GM19043 (cell line): Measurements from ENCODE around the gene CAT.

Experiments used
- ATAC-seq: cut with Tn5 transposase; IDR thresholded peaks from one replicate; pipeline ENCODE4 v1.9.1; 2021; ENCODE audit warnings: low read depth; ENCODE audit not compliant: unreplicated experiment

CAT gene

DNA sequence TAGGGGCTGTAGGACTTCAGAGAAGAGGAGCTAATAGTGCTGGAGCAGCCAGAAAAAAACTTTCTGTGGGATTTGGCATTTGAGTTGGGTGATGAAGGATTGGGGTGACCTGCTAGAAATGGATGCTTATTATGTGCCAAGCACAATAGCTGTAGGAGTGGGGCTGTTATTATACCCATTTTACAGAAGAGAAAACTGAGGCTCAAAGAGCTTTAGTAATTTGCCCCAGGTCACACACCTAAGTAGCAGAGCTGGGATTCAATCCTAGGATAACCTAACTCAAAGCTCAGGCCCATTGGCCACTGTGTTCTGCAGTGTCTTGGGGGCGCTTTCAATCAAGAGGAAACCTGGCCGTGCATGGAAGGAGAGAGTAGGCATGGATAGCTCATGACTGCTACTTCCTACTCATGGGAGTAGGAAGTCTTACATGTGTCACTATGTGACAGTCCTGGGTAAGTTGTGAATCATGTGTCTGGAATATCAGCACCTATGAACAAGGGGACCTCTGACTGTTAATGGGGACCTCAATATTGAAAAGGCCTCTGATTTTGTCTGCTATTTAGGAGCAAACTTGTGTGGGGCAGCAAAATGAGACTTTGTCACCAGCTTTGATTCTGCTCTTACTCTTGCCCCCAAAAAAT lies 81.0 kb downstream of the CAT start:
- no peak for ATAC-seq

- ATAC-seq = no peak
These were observed 82.5 kb downstream of the CAT start for GRCh38 chr11:34521265-34521664.
